ENCODE measurements around the gene UNC13D.
A peak's percentile ranks its signal among the peaks of the same experiment; 100 is the strongest.
"Not testable (repeated sequence)": the region's sequence is repeated elsewhere in the genome, so short reads cannot be mapped to it uniquely, and the experiment has no call there.

UNC13D gene

GRCh38 chr17:75779987-75780889 is 64.0 kb downstream of the UNC13D start:
- no peaks in the 10 kb centered on the region for H3K27me3 ChIP-seq
- peak overlapping the region; percentile 98 to 100 for H3K4me3 ChIP-seq (ENCODE audit: low read depth in 1 of 2, low read length in 1 of 2)
- TF ChIP-seq CTCF (IDR thresholded peaks at IDR 0.05) = no peak
- H3K4me1 ChIP-seq (ENCODE audit: control insufficient read depth in 1 of 2, insufficient read depth in 1 of 2, low read depth in 1 of 2, low read length in 1 of 2) = peaks cover 74 to 77% of the 10 kb centered on the region in 2 experiments
- H3K27ac ChIP-seq = peak overlapping the region; percentile 100
- H3K36me3 ChIP-seq = peaks cover 40% of the 10 kb centered on the region
- no peaks in the 10 kb centered on the region for H3K9me3 ChIP-seq

- peak overlapping the region; percentile 98 to 100 for H3K4me3 ChIP-seq (ENCODE audit: low read depth in 1 of 2, low read length in 1 of 2)
- no peaks in the 10 kb centered on the region for H3K9me3 ChIP-seq
- peak; percentile 40 for TF ChIP-seq CTCF (IDR thresholded peaks at IDR 0.05)
- peaks cover 77 to 80% of the 10 kb centered on the region in 2 experiments for H3K4me1 ChIP-seq (ENCODE audit: control insufficient read depth in 1 of 2, insufficient read depth in 1 of 2, low read depth in 1 of 2, low read length in 1 of 2)
- no peaks in the 10 kb centered on the region for H3K27me3 ChIP-seq
- peak overlapping the region; percentile 100 for H3K27ac ChIP-seq
- peaks cover 49% of the 10 kb centered on the region for H3K36me3 ChIP-seq
These were observed 64.8 kb downstream of the UNC13D start for GRCh38 chr17:75779250-75779986.

DNA sequence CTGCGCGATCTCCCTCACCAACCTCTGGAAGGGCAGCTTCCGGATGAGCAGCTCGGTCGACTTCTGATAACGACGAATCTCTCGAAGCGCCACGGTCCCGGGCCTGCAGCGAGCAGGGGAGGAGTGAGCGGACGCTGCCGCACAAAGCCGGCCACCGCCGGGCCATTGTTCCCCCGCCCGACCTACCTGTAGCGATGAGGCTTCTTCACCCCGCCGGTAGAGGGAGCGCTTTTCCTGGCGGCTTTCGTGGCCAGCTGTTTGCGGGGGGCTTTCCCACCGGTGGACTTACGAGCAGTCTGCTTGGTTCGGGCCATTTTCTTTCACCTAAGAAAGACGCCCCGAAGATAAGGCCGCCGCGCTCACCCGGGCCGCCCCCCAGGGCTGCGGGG is 65.3 kb downstream of the UNC13D start:
- peak; percentile 73 for TF ChIP-seq CTCF (IDR thresholded peaks at IDR 0.05)
- peak overlapping the region; percentile 98 to 100 for H3K4me3 ChIP-seq (ENCODE audit: low read depth in 1 of 2, low read length in 1 of 2)
- peak overlapping the region; percentile 100 for H3K27ac ChIP-seq
- peaks cover 54% of the 10 kb centered on the region for H3K36me3 ChIP-seq
- no peaks in the 10 kb centered on the region for H3K9me3 ChIP-seq
- H3K27me3 ChIP-seq = no peaks in the 10 kb centered on the region
- H3K4me1 ChIP-seq (ENCODE audit: control insufficient read depth in 1 of 2, insufficient read depth in 1 of 2, low read depth in 1 of 2, low read length in 1 of 2) = peaks cover 71 to 75% of the 10 kb centered on the region in 2 experiments

DNA sequence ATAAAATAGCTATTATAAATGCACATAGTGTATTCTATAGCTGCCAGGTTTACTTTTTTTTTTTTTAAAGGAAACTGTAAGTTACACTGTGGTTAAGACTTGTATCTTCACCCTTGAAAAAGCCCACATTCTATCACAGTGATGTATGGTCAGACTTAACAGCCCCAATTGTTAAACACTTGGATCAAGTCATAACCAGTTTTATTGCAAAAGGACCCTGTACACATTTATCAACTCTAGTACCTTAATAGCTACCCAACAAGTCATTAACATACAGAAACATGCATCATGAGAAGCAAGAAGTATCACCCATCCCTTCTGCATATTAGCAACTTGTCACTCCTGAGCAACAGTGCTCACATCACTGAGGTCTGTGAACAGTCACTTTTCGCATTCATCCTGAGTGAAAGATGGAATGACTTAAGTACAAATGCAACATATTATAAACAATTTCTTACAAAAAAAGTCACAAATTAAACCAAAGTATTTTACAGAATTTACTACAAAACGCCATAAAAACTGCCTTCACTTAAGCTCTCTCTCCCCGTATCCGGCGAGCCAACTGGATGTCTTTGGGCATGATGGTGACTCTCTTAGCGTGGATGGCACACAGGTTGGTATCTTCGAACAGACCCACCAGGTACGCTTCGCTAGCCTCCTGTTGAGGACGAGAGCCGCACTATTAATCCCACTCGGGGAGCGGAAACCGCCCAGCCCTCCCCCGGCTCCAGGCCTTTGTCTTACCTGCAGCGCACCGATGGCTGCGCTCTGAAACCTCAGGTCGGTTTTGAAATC is 65.9 kb downstream of the UNC13D start:
- H3K4me1 ChIP-seq (ENCODE audit: control insufficient read depth in 1 of 2, insufficient read depth in 1 of 2, low read depth in 1 of 2, low read length in 1 of 2) = peaks cover 66 to 69% of the 10 kb centered on the region in 2 experiments
- H3K27me3 ChIP-seq, H3K9me3 ChIP-seq: not testable (repeated sequence)
- H3K27ac ChIP-seq = peak overlapping the region; percentile 100
- peaks cover 55% of the 10 kb centered on the region for H3K36me3 ChIP-seq
- peak overlapping the region; percentile 98 to 100 for H3K4me3 ChIP-seq (ENCODE audit: low read depth in 1 of 2, low read length in 1 of 2)

DNA sequence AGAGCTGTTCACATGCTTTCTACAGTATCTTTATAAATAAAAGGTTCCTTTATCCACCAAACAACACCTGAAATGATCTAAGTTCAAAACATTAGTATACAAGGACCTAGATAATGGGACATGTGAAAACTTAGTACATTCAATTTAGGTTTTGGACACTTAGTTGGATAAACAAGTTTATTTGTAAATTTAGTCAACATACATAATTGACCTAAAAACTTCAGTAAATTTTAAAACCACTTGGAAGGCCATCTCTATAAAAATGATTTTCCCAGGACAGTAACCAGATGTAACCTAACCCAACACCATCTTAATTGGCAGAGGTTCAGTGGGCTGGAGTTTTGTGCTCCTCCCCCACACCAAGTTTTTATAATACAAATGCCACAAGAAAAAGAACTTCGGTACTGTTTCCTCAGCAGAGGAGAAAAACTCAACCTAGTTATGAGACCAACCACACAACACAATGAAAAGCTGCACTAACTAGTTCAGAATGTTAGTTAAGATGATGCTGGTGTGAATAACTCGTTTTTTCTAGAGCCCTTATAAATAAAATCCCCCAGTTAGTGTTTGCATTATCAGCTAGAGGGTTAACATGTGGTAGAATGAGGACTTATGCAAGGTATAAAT is 66.8 kb downstream of the UNC13D start:
- no peaks in the 10 kb centered on the region for H3K9me3 ChIP-seq
- H3K4me3 ChIP-seq (ENCODE audit: low read depth in 1 of 2, low read length in 1 of 2) = peak overlapping the region; percentile 98 to 100
- no peaks in the 10 kb centered on the region for H3K27me3 ChIP-seq
- peaks cover 55% of the 10 kb centered on the region for H3K36me3 ChIP-seq
- peak overlapping the region; percentile 100 for H3K27ac ChIP-seq
- peaks cover 57 to 60% of the 10 kb centered on the region in 2 experiments for H3K4me1 ChIP-seq (ENCODE audit: control insufficient read depth in 1 of 2, insufficient read depth in 1 of 2, low read depth in 1 of 2, low read length in 1 of 2)
- TF ChIP-seq CTCF (IDR thresholded peaks at IDR 0.05) = no peak
